ENCODE results near the gene CST3. TPM values are rescaled to one million over a fixed set of nuclear protein-coding genes. Genes with fewer than 3 reads are reported as not detected.

CST3 gene
- polyA plus RNA-seq, 1 experiment: 458 TPM

GRCh38 chr20:23654000-23654399, 16.2 kb upstream of the CST3 start:
- no peak for TF ChIP-seq CTCF (IDR thresholded peaks at IDR 0.05; ENCODE audit: insufficient read depth, low read depth, low read length)
- ChIA-PET POLR2A (no interaction called here), CTCF (interaction anchor here (3.9 kb wide), 1 partner anchor 14 kb away, joined by 19 read pairs; no protein-coding TSS in a partner anchor)
- Histone ChIP-seq H3K36me3 (ENCODE audit: control insufficient read depth, insufficient read depth, low read length) (no peaks in the 10 kb centered on the region), H3K4me3 (ENCODE audit: low read depth, low read length) (no peak overlapping the region), H3K27me3 (ENCODE audit: control insufficient read depth, insufficient read depth, low read length) (no peaks in the 10 kb centered on the region)
- no peak for DNase-seq (ENCODE audit: low read depth)

GRCh38 chr20:23653400-23653938, 15.7 kb upstream of the CST3 start:
- DNase-seq (ENCODE audit: low read depth): no peak
- CTCF ChIA-PET: interaction anchor here (3.9 kb wide), 1 partner anchor 14 kb away, joined by 19 read pairs; no protein-coding TSS in a partner anchor
- H3K36me3 ChIP-seq (ENCODE audit: control insufficient read depth, insufficient read depth, low read length): no peaks in the 10 kb centered on the region
- TF ChIP-seq CTCF (IDR thresholded peaks at IDR 0.05; ENCODE audit: insufficient read depth, low read depth, low read length): no peak
- no peak overlapping the region for H3K4me3 ChIP-seq (ENCODE audit: low read depth, low read length)
- POLR2A ChIA-PET: no interaction called here
- H3K27me3 ChIP-seq (ENCODE audit: control insufficient read depth, insufficient read depth, low read length): no peaks in the 10 kb centered on the region

GRCh38 chr20:23652926-23653325, 15.2 kb upstream of the CST3 start:
- no peak for DNase-seq (ENCODE audit: low read depth)
- ChIA-PET CTCF (interaction anchor here (3.9 kb wide), 1 partner anchor 15 kb away, joined by 19 read pairs; no protein-coding TSS in a partner anchor), POLR2A (no interaction called here)
- Histone ChIP-seq H3K4me3 (ENCODE audit: low read depth, low read length) (no peak overlapping the region), H3K27me3 (ENCODE audit: control insufficient read depth, insufficient read depth, low read length) (no peaks in the 10 kb centered on the region), H3K36me3 (ENCODE audit: control insufficient read depth, insufficient read depth, low read length) (no peaks in the 10 kb centered on the region)
- no peak for TF ChIP-seq CTCF (IDR thresholded peaks at IDR 0.05; ENCODE audit: insufficient read depth, low read depth, low read length)

GRCh38 chr20:23652371-23652770, 14.6 kb upstream of the CST3 start:
- ChIA-PET POLR2A (no interaction called here), CTCF (interaction anchor here (3.9 kb wide), 1 partner anchor 15 kb away, joined by 19 read pairs; no protein-coding TSS in a partner anchor)
- H3K36me3 ChIP-seq (ENCODE audit: control insufficient read depth, insufficient read depth, low read length): no peaks in the 10 kb centered on the region
- TF ChIP-seq CTCF (IDR thresholded peaks at IDR 0.05; ENCODE audit: insufficient read depth, low read depth, low read length): no peak
- DNase-seq (ENCODE audit: low read depth): no peak
- no peaks in the 10 kb centered on the region; the same call in 1 of the 2 replicates for H3K27me3 ChIP-seq (ENCODE audit: control insufficient read depth, insufficient read depth, low read length)
- H3K4me3 ChIP-seq (ENCODE audit: low read depth, low read length): no peak overlapping the region

- CTCF ChIA-PET: no interaction called here
- no peaks in the 10 kb centered on the region; the same call in 1 of the 2 replicates for H3K27me3 ChIP-seq (ENCODE audit: control insufficient read depth, insufficient read depth, low read length)
- no peak for TF ChIP-seq CTCF (IDR thresholded peaks at IDR 0.05; ENCODE audit: insufficient read depth, low read depth, low read length)
Observed at GRCh38 chr20:23651117-23651516, 13.4 kb upstream of the CST3 start.

More at GRCh38 chr20:23651117-23651516, 13.4 kb upstream of the CST3 start:
- Histone ChIP-seq H3K36me3 (ENCODE audit: control insufficient read depth, insufficient read depth, low read length) (no peaks in the 10 kb centered on the region), H3K4me3 (ENCODE audit: low read depth, low read length) (no peak overlapping the region)
- no peak for DNase-seq (ENCODE audit: low read depth)
- POLR2A ChIA-PET: no interaction called here
